Thoracic aorta (tissue), 2 donors: ENCODE data around the gene ARF3. TPM values are rescaled to one million over a fixed set of nuclear protein-coding genes. Genes with fewer than 3 reads are reported as not detected.

ENCODE experiments used
- ATAC-seq: fragments of 150-250 bp; one replicate; pipeline ENCODE4 v1.8.0; 2017; ENCODE audit warnings: low read depth; ENCODE audit not compliant: insufficient number of reproducible peaks, low FRiP score
- DNase-seq: peaks from one replicate; pipeline ENCODE4 v3.0.0-alpha.2; 2020; ENCODE audit warnings: low spot score
- H3K27ac ChIP-seq, 2 donors: fragments of 200-600 bp; sonication (generic); 1 replicate in 1 of 2; 2 replicates in 1 of 2; pipeline ENCODE4 v1.5.1; 2016; ENCODE audit warnings: mild to moderate bottlenecking in 2 of 2, moderate library complexity in 2 of 2
- H3K27me3 ChIP-seq: fragments of 200-600 bp; sonication (generic); replicated peaks from 2 replicates; pipeline ENCODE4 v1.6.0; 2016; ENCODE audit warnings: mild to moderate bottlenecking; ENCODE audit not compliant: insufficient read depth
- H3K36me3 ChIP-seq: fragments of 200-600 bp; sonication (generic); one replicate; pipeline ENCODE4 v1.5.1; 2016
- H3K4me1 ChIP-seq, 2 donors: fragments of 200-600 bp; sonication (generic); 1 replicate in 1 of 2; 2 replicates in 1 of 2; pipeline versions ENCODE4 v1.5.1 to v1.6.0; 2016; ENCODE audit warnings: low read depth in 2 of 2, mild to moderate bottlenecking in 1 of 2; ENCODE audit not compliant: control insufficient read depth in 1 of 2
- H3K4me3 ChIP-seq: fragments of 200-600 bp; sonication (generic); 2 replicates; pipeline ENCODE4 v1.5.1; 2016; ENCODE audit warnings: mild to moderate bottlenecking
- H3K9me3 ChIP-seq: fragments of 200-600 bp; sonication (generic); 2 replicates; pipeline ENCODE4 v1.5.1; 2016
- CTCF ChIP-seq: fragments of 200-600 bp; sonication (generic); IDR thresholded peaks from one replicate; pipeline ENCODE4 v1.5.1; 2019; ENCODE audit warnings: antibody characterized with exemption
- total RNA-seq, 2 donors: library from RNA; depleted of rRNA; stranded (reverse); fragments of >200 nt; gene quantifications; one replicate each; pipeline versions ENCODE4 v1.1.0 to v1.2.3, GENCODE V29; 2016

Gene ARF3
- total RNA-seq, 2 donors from 2014 or later, result 63.4 to 65.8 TPM

DNA sequence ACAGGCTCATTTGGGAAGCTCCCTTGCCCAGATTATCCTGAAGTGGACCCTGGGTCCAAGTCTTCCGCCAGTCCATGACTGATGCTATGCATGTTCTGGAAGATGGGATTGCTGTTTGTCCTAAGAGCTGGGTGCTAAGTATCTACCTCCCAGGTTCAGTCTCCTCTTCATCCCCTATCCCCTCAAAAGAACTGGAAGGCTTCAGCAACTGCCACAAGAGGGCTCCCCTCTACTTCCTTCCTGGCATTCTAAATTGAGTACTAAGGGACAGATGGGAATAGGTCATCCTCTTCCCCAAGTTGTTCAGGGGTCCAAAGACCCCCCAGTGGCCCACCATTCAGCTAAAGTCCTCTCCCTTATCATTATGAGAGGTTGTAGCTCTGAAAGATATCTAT lies 23.0 kb downstream of the ARF3 start:
- ATAC-seq, result no peak
- Histone ChIP-seq H3K27me3 (no peaks in the 10 kb centered on the region), H3K4me3 (no peak overlapping the region), H3K4me1 (no peaks in the 10 kb centered on the region), H3K36me3 (peaks cover 46% of the 10 kb centered on the region), H3K27ac (no peak overlapping the region), H3K9me3 (no peaks in the 10 kb centered on the region)
- DNase-seq, result no peak
- TF ChIP-seq CTCF, result no peak

DNA sequence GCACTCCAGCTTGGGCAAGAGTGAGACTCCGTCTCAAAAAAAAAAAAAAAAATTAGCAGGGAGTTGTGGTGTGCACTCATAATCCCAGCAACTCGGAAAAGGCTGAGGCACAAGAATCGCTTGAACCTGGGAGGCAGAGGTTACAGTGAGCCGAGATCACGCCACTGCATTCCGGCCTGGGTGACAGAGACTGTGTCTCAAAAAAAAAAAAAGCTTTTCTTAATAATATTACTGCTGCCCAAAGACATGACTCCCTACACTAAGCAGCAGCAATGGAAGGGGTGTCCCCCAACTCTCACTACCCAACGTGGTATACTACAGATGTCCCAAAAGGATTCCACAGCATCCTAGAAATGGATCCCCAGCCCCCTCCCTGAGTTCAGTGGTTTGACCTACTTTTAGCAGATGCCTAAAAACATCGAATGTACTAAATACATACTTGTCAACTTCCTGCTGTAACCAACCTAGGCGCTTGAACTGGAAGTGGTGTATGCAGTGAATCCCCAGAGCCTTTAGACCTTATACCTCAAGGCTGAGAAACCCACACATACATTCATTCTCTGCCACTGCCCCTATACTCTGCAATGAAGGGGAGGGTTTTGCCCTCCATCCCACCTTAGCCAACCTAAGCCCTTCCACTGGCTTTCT lies 23.5 kb downstream of the ARF3 start:
- DNase-seq, result no peak
- ATAC-seq, result no peak
- no peak overlapping the region for H3K4me3 ChIP-seq
- no peak overlapping the region for H3K27ac ChIP-seq
- H3K9me3 ChIP-seq, result no peaks in the 10 kb centered on the region
- H3K36me3 ChIP-seq, result peaks cover 45% of the 10 kb centered on the region
- no peaks in the 10 kb centered on the region for H3K27me3 ChIP-seq
- no peaks in the 10 kb centered on the region for H3K4me1 ChIP-seq
- no peak for TF ChIP-seq CTCF

GRCh38 chr12:48932878-48933277 lies 24.4 kb downstream of the ARF3 start:
- no peak overlapping the region for H3K27ac ChIP-seq

DNA sequence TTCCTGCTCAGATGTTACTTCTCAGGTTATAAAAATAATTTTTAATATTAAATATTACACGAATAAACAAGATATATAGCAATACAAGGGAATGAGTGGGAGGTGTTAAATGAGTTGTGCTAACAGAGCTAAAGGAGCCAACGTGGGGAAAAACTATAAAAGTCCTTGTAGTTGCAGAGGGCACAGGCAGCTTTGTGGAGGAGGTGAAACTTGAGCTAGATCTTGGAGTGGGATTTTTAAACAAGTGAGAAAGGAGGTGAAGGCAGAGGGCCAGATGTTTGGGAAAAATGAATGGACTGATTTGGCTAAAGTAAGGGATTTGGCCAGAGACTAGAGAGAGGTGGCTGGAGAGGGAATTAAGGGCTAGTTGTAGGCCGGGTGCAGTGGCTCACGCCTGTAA lies 26.8 kb downstream of the ARF3 start:
- no peak for TF ChIP-seq CTCF
- no peak overlapping the region for H3K4me3 ChIP-seq
- no peak for DNase-seq
- H3K36me3 ChIP-seq, result peaks cover 26% of the 10 kb centered on the region
- ATAC-seq, result no peak
- no peak overlapping the region for H3K27ac ChIP-seq
- H3K9me3 ChIP-seq, result no peaks in the 10 kb centered on the region
- H3K4me1 ChIP-seq, result peaks cover 0 to 5% of the 10 kb centered on the region in 2 donors
- no peaks in the 10 kb centered on the region for H3K27me3 ChIP-seq

More at GRCh38 chr12:48932878-48933277, 24.4 kb downstream of the ARF3 start:
- ATAC-seq (no peak), DNase-seq (no peak)
- H3K36me3 ChIP-seq, result peaks cover 40% of the 10 kb centered on the region
- H3K4me3 ChIP-seq, result no peak overlapping the region
- no peaks in the 10 kb centered on the region for H3K27me3 ChIP-seq
- TF ChIP-seq CTCF, result no peak
- H3K4me1 ChIP-seq, result no peaks in the 10 kb centered on the region
- no peaks in the 10 kb centered on the region for H3K9me3 ChIP-seq

- no peak for DNase-seq
- H3K27me3 ChIP-seq, result no peaks in the 10 kb centered on the region
- peaks cover 0 to 5% of the 10 kb centered on the region in 2 donors for H3K4me1 ChIP-seq
- H3K36me3 ChIP-seq, result peaks cover 26% of the 10 kb centered on the region
- H3K27ac ChIP-seq, result no peak overlapping the region
- no peak overlapping the region for H3K4me3 ChIP-seq
- no peak for TF ChIP-seq CTCF
- H3K9me3 ChIP-seq, result no peaks in the 10 kb centered on the region
- ATAC-seq, result no peak
These were observed 27.7 kb downstream of the ARF3 start for GRCh38 chr12:48929551-48929950.
